Muscle layer of colon (tissue), 2 donors: ENCODE data around the gene MBOAT2.
"Not testable (repeated sequence)": the region's sequence is repeated elsewhere in the genome, so short reads cannot be mapped to it uniquely, and the experiment has no call there.

Source experiments
- H3K27ac ChIP-seq: one replicate; pipeline ENCODE4 v1.7.0; 2013; ENCODE audit warnings: low read depth, mild to moderate bottlenecking, low read length, moderate library complexity
- H3K27me3 ChIP-seq, 2 donors: one replicate each; pipeline ENCODE4 v1.7.0; 2013; ENCODE audit warnings: low read length in 2 of 2, mild to moderate bottlenecking in 2 of 2; ENCODE audit not compliant: insufficient read depth in 2 of 2, control insufficient read depth in 1 of 2
- H3K36me3 ChIP-seq: one replicate; pipeline ENCODE4 v1.7.0; 2013; ENCODE audit warnings: mild to moderate bottlenecking, low read length; ENCODE audit not compliant: insufficient read depth
- H3K4me1 ChIP-seq: one replicate; pipeline ENCODE4 v1.7.0; 2013; ENCODE audit warnings: mild to moderate bottlenecking, low read length; ENCODE audit not compliant: insufficient read depth
- H3K4me3 ChIP-seq, 2 donors: one replicate each; pipeline ENCODE4 v1.7.0; 2013; ENCODE audit warnings: low read length in 2 of 2, low read depth in 1 of 2, mild to moderate bottlenecking in 1 of 2, moderate library complexity in 1 of 2
- H3K9ac ChIP-seq: one replicate; pipeline ENCODE4 v1.7.0; 2013; ENCODE audit warnings: low read length
- H3K9me3 ChIP-seq: one replicate; pipeline ENCODE4 v1.7.0; 2013; ENCODE audit warnings: mild to moderate bottlenecking, low read length
- donor health status: abdominal sarcoma.
- donor health status: Adenocarcinoma of cecum.

The MBOAT2 gene

DNA sequence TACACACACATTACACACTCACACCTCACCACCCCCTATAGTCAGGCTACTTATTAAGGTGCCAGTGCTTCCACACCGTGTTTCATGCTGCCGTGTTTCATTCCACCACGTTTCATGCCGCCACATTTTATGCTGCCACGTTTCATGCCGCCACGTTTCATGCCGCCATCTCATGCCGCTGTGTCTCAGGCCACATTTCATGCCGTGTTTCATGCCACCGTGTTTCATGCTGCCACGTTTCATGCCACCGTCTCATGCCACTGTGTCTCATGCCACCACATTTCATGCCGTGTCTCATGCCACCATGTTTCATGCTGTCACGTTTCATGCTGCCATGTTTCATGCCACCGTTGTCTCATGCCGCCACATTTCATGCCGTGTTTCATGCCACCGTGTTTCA is 65.1 kb downstream of the MBOAT2 start:
- H3K9me3 ChIP-seq, result no peaks in the 10 kb centered on the region
- no peak overlapping the region for H3K9ac ChIP-seq
- H3K4me1 ChIP-seq, result no peaks in the 10 kb centered on the region
- H3K27ac ChIP-seq, result no peak overlapping the region
- H3K27me3 ChIP-seq, result no peaks in the 10 kb centered on the region
- no peak overlapping the region for H3K4me3 ChIP-seq
- H3K36me3 ChIP-seq, result no peaks in the 10 kb centered on the region

DNA sequence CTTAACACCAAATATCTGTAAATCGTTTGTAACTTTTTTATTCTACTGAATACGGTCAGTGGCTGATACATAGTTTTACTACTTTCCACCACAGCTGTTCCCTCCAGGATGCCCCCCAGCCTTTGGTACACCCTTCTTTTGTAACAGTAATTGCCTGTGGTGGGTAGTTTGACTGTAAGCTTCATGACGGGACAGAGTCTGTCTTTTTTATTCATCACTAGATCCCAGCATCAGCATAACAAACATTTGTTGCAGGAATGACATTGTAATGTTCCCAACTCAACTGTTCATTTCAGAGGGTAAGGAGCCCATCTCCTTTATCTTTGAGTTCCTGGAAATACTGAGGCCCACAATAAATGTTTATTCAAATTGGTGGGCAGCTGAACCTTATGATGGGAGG is 67.5 kb downstream of the MBOAT2 start:
- no peak overlapping the region for H3K27ac ChIP-seq
- no peaks in the 10 kb centered on the region for H3K36me3 ChIP-seq
- no peaks in the 10 kb centered on the region for H3K9me3 ChIP-seq
- no peaks in the 10 kb centered on the region for H3K27me3 ChIP-seq
- H3K4me1 ChIP-seq, result no peaks in the 10 kb centered on the region
- no peak overlapping the region for H3K9ac ChIP-seq
- no peak overlapping the region for H3K4me3 ChIP-seq

DNA sequence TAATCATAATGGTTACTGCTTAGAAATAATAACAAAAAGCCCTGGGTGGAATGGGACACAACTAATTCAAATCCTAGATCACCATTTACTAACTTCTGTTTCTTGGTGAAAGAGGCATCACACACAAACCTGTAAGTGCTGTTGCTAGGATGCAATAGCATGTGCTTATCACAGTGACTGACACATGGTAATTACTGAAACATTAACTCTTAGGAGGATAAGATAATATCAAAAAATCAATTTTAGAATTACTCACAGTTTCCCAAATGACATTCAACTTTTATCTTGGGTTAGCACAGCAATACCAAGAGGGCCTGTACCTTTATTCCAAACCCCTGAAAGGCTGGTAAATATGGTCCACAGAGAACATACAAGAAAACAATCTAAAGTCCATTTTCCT is 69.1 kb downstream of the MBOAT2 start:
- Histone ChIP-seq H3K27me3 (no peaks in the 10 kb centered on the region), H3K27ac (no peak overlapping the region), H3K4me3 (no peak overlapping the region), H3K9ac (no peak overlapping the region), H3K36me3 (no peaks in the 10 kb centered on the region), H3K9me3 (no peaks in the 10 kb centered on the region), H3K4me1 (no peaks in the 10 kb centered on the region)

DNA sequence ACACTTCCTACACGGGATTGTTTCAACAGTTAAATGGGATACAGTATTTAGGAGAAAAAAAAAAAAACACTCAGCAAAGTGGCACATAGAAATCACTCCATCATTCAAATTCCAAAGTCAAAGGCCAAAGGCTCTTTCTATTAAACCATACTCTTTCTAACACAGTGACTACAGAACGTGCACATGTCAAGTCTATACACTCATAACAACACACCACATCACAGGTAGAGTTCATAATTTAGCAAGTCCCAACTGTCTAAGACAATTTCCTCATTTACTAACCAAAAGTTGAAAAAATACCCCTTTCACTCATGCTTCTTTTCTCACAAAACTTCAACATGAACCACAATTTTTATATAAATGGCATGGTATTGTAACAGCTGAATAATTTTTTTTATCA is 70.8 kb downstream of the MBOAT2 start:
- no peaks in the 10 kb centered on the region for H3K27me3 ChIP-seq
- H3K4me1 ChIP-seq, result no peaks in the 10 kb centered on the region
- H3K4me3 ChIP-seq, result no peak overlapping the region
- no peak overlapping the region for H3K27ac ChIP-seq
- H3K9me3 ChIP-seq, result no peaks in the 10 kb centered on the region
- no peaks in the 10 kb centered on the region for H3K36me3 ChIP-seq
- H3K9ac ChIP-seq, result no peak overlapping the region

DNA sequence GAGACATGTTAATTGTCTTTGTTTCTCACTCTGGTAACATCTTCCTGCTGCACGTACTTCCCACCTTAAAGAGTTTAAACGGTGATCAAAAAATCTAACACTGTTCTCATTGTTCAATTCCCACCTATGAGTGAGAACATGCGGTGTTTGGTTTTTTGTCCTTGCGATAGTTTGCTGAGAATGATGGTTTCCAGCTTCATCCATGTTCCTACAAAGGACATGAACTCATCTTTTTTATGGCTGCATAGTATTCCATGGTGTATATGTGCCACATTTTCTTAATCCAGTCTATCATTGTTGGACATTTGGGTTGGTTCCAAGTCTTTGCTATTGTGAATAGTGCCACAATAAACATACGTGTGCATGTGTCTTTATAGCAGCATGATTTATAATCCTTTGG is 73.3 kb downstream of the MBOAT2 start:
- not testable (repeated sequence) for H3K9me3 ChIP-seq, H3K27ac ChIP-seq

DNA sequence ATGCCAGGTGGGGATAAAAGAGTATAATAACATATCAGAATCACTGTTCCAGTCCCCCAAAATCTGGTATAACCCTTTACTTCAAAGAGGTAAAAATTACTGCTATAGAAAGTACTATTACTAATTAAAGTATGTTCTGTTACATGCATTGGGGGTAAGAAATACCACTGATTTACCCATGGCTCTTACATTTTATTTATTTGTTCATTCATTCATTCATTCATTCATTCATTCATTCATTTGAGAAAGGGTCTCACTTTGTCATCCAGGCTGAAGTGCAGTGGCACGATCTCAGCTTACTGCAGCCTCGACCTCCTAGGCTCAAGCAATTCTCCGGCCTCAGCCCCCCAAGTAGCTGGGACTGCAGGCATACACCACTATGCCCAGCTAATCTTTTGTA is 74.4 kb downstream of the MBOAT2 start:
- no peaks in the 10 kb centered on the region for H3K27me3 ChIP-seq
- H3K4me3 ChIP-seq, result no peak overlapping the region
- no peak overlapping the region for H3K9ac ChIP-seq
- H3K36me3 ChIP-seq, result no peaks in the 10 kb centered on the region
- no peak overlapping the region for H3K27ac ChIP-seq
- no peaks in the 10 kb centered on the region for H3K9me3 ChIP-seq
- H3K4me1 ChIP-seq, result no peaks in the 10 kb centered on the region

More for the DNA sequence above, 73.3 kb downstream of the MBOAT2 start:
- H3K9ac ChIP-seq, H3K4me3 ChIP-seq, H3K4me1 ChIP-seq, H3K27me3 ChIP-seq, H3K36me3 ChIP-seq: not testable (repeated sequence)

DNA sequence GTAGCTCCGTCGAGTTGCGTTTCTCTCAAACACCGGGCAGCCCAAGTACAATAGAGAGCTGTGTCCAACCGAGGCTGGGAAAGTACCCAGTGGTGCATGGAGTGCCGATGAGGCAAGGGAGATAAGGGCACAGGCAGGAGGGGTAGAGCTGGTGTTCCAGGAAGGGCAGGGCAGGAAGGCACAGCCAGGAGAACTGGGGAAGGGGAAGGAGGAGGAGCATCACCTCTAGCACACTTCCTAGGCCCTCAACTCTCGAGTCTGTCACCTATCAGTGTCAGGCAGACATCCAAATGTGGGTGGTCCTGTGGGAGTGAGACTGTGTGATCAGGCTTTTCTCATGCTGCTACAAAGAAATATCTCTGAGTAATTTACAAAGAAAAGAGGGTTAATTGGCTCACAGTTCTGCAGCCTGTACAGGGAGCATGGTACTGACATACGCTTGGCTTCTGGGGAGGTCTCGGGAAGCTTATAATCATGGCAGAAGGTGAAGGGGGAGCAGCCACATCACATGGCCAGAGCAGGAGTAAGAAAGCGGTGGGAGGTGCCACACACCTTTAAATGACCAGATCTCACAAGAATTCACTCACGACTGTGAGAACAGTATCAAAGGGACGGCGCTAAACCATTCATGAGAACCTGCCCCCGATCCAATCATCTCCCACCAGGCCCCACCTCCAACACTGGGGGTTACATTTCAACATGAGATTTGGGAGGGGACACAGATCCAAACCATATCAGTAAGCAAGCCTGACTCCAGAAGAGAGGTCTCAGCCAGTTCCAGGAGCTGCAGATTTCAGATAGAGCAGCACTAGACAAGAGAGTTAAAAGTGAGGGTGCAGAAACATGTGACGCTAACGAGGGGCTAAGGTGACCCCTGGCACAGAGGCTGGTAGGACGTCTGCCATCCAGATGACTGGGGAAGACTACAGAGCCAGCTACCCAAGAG is 75.7 kb downstream of the MBOAT2 start:
- Histone ChIP-seq H3K36me3 (no peaks in the 10 kb centered on the region), H3K4me1 (no peaks in the 10 kb centered on the region), H3K9me3 (no peaks in the 10 kb centered on the region), H3K27me3 (no peaks in the 10 kb centered on the region), H3K9ac (no peak overlapping the region), H3K4me3 (no peak overlapping the region), H3K27ac (no peak overlapping the region)

DNA sequence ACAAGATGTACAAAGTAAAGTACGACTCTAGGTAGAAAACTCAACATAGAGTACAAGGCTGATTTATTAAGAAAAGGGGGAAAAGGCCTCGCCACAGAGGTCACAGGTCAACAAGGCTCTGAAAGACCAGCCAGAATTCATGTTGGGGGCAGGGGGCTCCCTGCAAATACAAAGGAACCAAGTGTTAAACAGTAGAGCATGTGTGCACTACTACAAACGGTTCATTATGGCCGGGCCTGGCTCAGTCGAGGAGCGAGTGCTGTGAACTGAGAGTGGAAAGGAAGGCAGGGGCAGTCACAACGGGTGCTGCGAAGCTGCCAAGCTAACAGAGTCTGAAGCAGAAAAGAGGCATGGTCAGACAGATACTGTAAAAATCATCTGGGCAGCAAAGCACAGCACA is 77.1 kb downstream of the MBOAT2 start:
- Histone ChIP-seq H3K36me3 (no peaks in the 10 kb centered on the region), H3K4me1 (no peaks in the 10 kb centered on the region), H3K9ac (no peak overlapping the region), H3K9me3 (no peaks in the 10 kb centered on the region), H3K27ac (no peak overlapping the region), H3K27me3 (no peaks in the 10 kb centered on the region), H3K4me3 (no peak overlapping the region)

DNA sequence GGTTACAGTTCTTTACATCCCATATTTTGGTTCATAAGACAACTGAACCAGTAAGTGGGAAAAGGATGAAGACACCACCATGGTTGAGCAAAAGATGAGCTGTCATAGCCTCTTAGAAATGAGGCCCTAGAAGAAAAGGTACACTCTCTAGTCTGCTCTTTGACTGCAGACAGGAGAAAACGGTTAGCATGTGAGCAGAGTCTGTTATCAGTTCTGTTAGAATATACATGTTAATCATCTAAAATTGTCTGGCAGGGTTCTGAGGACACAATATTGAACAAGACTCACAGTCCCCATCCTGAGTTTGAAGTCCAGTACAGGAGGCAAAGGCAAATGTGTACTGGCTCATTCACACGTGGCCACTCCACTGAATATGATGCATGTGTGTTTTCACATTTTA is 78.1 kb downstream of the MBOAT2 start:
- no peak overlapping the region for H3K9ac ChIP-seq
- H3K4me1 ChIP-seq, result no peaks in the 10 kb centered on the region
- H3K36me3 ChIP-seq, result no peaks in the 10 kb centered on the region
- no peak overlapping the region for H3K4me3 ChIP-seq
- H3K9me3 ChIP-seq, result no peaks in the 10 kb centered on the region
- no peaks in the 10 kb centered on the region for H3K27me3 ChIP-seq
- no peak overlapping the region for H3K27ac ChIP-seq

DNA sequence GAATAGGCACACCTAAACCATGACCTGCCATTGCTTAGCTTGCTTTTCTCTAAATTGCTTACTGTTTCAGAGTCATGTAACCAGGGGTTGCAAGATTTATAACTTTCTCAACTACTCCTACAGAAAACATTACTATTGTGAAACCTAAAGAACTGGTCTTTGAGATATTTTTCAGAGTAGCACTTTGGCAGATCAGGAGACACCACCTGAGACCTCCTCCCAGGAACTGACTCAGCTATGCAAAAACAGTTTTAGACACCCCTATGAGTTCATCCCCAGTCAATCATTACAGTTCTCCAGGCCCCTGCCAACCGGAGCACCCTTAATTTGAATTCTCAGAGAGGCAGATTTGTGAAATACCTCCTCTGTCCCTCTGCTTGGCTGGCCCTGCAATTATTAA is 80.3 kb downstream of the MBOAT2 start:
- Histone ChIP-seq H3K27me3 (no peaks in the 10 kb centered on the region), H3K9me3 (no peaks in the 10 kb centered on the region), H3K27ac (no peak overlapping the region), H3K4me1 (no peaks in the 10 kb centered on the region), H3K9ac (no peak overlapping the region), H3K4me3 (no peak overlapping the region), H3K36me3 (no peaks in the 10 kb centered on the region)

DNA sequence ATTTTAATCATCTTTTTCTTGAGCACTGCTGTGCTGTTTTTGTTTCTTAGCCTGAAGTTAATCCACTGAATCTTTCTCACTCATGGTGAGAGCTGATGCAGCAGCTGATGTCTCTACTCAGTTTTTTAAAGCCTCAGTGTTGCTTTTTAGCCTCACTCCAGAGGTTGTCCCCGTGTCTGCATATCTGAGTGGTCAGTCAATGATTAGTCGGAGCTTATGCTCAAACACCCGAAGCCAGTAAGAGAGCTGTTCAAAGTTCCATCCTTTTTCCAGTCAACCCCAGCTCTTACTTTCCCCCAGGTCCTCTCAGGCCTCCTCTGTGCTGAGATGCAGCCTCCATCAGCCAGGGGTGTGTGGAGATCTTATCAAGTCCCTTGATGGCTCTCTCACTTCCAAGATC is 81.1 kb downstream of the MBOAT2 start:
- Histone ChIP-seq H3K4me3 (no peak overlapping the region), H3K9me3 (no peaks in the 10 kb centered on the region), H3K4me1 (no peaks in the 10 kb centered on the region), H3K27ac (no peak overlapping the region), H3K27me3 (no peaks in the 10 kb centered on the region), H3K9ac (no peak overlapping the region), H3K36me3 (no peaks in the 10 kb centered on the region)

DNA sequence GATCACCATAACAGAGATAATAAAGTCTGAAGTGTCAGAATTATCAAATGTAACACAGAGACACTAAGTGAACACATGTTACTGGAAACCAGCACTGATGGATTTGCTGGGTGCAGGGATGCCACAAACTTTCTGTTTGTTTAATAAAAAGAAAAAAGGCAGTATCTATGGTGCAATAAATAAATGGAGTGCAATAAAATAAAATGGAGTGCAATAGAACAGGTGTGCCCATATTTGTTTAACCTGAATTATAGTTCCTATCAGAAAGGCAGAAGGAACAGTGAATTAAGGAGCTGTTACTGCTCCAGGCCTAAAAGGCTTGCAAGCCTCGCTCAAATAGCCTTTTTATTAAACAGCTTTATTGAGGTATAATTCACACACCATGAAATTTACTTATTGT is 85.1 kb downstream of the MBOAT2 start:
- H3K27me3 ChIP-seq, result no peaks in the 10 kb centered on the region
- no peak overlapping the region for H3K27ac ChIP-seq
- H3K4me1 ChIP-seq, result no peaks in the 10 kb centered on the region
- no peaks in the 10 kb centered on the region for H3K36me3 ChIP-seq
- no peak overlapping the region for H3K4me3 ChIP-seq
- H3K9me3 ChIP-seq, result no peaks in the 10 kb centered on the region
- H3K9ac ChIP-seq, result no peak overlapping the region
